ENCODE data around the gene NTRK2.

NTRK2 gene

DNA sequence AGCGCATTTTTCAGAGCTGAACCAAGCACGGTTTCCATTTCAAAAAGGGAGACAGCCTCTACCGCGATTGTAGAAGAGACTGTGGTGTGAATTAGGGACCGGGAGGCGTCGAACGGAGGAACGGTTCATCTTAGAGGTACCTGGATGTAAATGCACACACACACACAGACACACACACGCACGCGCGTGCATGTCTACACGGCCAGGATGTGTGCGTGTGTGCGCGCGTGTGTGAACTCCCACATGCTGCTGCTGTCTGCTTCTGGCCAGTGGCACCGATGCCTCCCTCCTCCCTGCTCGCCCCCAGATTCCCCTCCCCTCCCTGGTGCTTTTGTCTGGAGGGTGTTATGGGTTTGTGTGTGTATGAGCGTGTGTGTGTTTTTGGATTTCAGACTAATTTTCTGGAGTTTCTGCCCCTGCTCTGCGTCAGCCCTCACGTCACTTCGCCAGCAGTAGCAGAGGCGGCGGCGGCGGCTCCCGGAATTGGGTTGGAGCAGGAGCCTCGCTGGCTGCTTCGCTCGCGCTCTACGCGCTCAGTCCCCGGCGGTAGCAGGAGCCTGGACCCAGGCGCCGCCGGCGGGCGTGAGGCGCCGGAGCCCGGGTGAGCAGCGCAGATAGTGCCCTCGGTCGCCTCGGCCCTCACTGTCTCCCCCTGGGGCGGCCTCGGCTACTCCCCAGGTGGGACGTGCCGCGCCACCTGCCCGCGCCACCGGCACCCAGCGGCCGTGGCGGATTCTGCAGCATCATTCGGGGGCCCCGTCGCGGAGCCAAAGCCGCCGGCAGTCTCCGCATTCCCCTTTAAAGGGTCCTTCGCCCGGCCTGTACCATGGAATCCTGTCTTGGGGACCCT lies at the start of gene NTRK2:
Gene NTRK2, plus strand, starts transcription at position 442 of the 850 bp plus-strand sequence. CDS start 1,020 bp downstream, outside the sequence.
- peak within 1 kb of the TSS; percentile 35 for H3K4me3 ChIP-seq (ENCODE audit: low read depth, low read length)
- TF ChIP-seq, protein P1, sequence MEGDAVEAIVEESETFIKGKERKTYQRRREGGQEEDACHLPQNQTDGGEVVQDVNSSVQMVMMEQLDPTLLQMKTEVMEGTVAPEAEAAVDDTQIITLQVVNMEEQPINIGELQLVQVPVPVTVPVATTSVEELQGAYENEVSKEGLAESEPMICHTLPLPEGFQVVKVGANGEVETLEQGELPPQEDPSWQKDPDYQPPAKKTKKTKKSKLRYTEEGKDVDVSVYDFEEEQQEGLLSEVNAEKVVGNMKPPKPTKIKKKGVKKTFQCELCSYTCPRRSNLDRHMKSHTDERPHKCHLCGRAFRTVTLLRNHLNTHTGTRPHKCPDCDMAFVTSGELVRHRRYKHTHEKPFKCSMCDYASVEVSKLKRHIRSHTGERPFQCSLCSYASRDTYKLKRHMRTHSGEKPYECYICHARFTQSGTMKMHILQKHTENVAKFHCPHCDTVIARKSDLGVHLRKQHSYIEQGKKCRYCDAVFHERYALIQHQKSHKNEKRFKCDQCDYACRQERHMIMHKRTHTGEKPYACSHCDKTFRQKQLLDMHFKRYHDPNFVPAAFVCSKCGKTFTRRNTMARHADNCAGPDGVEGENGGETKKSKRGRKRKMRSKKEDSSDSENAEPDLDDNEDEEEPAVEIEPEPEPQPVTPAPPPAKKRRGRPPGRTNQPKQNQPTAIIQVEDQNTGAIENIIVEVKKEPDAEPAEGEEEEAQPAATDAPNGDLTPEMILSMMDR (conservative IDR thresholded peaks at IDR 0.05; ENCODE audit: low read depth, low read length): no peak
- DNase-seq (ENCODE audit: low read depth): no peak

DNA sequence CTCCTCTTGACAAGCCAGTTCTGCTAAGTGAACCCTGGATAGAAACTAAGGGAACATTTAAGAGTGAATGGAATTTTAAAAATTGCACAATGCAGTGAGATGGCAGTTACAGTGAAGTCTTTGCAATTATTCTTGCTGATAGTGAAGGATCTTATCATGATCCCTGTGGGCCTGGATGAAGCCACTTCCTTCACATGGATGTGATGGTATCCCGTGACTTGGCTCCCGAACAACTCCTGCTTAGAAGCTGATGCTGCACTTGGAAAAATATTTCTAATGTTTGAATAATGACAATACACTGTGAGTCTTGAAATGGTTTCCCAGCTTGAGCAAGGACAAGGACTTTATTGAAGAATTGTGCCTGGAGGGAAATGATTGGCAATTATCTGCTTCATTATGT lies 49.2 kb upstream of the NTRK2 start:
- TF ChIP-seq, protein P1 (conservative IDR thresholded peaks at IDR 0.05; ENCODE audit: low read depth, low read length): no peak
- no peak for DNase-seq (ENCODE audit: low read depth)
- no peak overlapping the region for H3K4me3 ChIP-seq (ENCODE audit: low read depth, low read length)

DNA sequence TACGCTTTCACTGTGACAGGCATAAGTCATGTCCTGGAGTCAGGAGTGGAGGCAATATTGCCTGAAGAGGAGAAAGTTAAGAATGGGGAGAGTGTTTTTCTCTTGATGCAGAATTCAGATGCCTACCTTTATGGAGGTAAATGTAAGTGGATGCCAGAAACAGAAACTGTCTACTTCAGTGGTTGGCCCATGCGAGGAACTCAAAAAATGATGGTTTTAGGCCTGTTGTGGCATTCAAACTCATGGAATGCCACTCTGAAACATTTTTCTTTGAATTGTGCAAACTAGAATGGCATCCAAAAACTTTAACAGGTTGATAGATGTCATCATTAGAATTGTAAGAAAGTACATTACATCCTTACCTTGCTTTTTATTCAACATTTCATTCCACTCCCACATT lies 47.7 kb upstream of the NTRK2 start:
- H3K4me3 ChIP-seq (ENCODE audit: low read depth, low read length): no peak overlapping the region
- DNase-seq (ENCODE audit: low read depth): no peak
- TF ChIP-seq, protein P1 (conservative IDR thresholded peaks at IDR 0.05; ENCODE audit: low read depth, low read length): no peak

DNA sequence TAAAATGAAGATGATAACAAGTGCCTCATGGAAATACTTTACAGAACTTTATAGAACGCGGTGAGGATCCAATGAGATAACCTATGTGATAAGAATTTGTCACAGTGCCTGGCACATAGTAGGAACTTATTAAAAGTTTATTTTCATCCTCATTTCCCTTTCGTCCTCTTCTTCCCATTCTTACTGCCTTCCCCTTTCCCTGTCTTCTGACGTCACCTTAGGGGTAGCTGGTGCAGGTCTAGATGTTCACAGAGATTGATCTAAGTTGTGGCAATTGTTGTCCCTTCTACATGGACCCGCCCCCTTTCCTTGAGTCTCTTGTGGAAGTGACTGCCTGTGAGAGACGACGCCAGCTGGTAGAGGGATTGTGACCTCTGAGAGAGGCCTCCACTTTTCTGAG lies 46.5 kb upstream of the NTRK2 start:
- no peak for DNase-seq (ENCODE audit: low read depth)
- H3K4me3 ChIP-seq (ENCODE audit: low read depth, low read length): no peak overlapping the region
- TF ChIP-seq, protein P1 (conservative IDR thresholded peaks at IDR 0.05; ENCODE audit: low read depth, low read length): no peak

DNA sequence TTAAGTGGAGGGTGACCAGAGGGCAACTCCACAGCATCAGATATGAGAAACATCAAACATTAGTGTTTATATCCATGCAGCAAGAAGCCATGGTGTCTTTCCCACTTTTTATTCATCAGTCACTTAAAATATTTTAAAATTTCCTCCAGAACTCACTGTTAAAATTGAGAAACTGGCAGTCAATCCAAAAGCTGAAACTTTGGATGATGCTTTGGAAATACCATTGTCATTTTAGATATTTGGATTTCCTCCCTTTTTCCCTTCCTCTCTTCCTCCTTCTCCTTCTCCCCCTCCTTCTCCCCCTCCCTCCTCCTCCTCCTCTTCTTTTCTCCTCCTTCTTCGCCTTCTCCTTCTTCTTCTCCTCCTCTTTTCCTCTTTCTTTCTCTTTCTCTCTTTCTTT lies 33.1 kb upstream of the NTRK2 start:
- TF ChIP-seq, protein P1 (conservative IDR thresholded peaks at IDR 0.05; ENCODE audit: low read depth, low read length): no peak
- no peak overlapping the region for H3K4me3 ChIP-seq (ENCODE audit: low read depth, low read length)
- DNase-seq (ENCODE audit: low read depth): no peak

DNA sequence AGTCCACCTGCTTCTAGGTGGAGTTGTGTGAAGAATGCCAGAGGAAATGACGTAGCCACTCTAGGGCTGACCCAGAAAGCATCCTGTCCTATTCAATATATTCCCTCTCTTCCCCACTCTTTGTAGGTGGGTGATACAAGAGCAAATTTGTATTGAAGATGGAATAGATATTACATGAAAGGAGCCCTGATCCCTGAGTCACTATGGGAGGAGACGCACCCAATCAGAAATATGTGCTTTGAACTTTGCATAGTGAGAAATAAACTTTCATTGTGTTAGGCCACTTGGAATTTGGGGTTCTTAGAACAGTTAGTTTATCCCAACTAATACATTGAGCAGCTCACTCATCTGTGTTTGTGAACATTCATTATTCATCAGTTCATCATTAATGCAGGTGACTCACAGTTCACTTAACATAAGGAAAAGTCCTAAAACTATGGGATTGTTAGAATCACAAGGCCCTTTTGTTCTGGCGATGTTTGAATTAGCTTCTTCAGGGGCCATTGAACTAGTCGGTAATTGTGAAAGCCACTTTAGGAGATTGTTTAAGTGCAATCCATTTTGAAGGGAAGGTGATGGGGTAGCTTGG lies 26.9 kb upstream of the NTRK2 start:
- H3K4me3 ChIP-seq (ENCODE audit: low read depth, low read length): no peak overlapping the region
- TF ChIP-seq, protein P1 (conservative IDR thresholded peaks at IDR 0.05; ENCODE audit: low read depth, low read length): no peak
- DNase-seq (ENCODE audit: low read depth): no peak
